H1 (cell line): ENCODE data around the gene SGMS1. TPM values are rescaled to one million over a fixed set of nuclear protein-coding genes. Genes with fewer than 3 reads are reported as not detected.

Experiments used
- CBX8 ChIP-seq: fragments of 300-800, 300-1000 bp; sonication (generic); IDR thresholded peaks from 2 replicates; pipeline ENCODE4 v1.7.1; 2016; ENCODE audit warnings: low read depth, low read length, borderline replicate concordance
- JUN ChIP-seq: IDR thresholded peaks from 2 replicates; pipeline ENCODE4 v1.6.1; 2011; ENCODE audit warnings: low read depth, mild to moderate bottlenecking, improper control_type of control experiment, low read length
- KDM1A ChIP-seq: fragments of 200-600, 300-600 bp; sonication (generic); IDR thresholded peaks from 2 replicates; pipeline ENCODE4 v1.7.1; 2016; ENCODE audit warnings: mild to moderate bottlenecking, low read length, borderline replicate concordance
- NANOG ChIP-seq: IDR thresholded peaks from 2 replicates; pipeline ENCODE4 v1.6.1; 2011; ENCODE audit warnings: low read length, low read depth, mild to moderate bottlenecking, inconsistent platforms; ENCODE audit not compliant: insufficient read depth, poor library complexity, severe bottlenecking
- ZNF274 ChIP-seq: IDR thresholded peaks from 2 replicates; pipeline ENCODE4 v1.7.0; 2012; ENCODE audit warnings: low read length, borderline replicate concordance; ENCODE audit errors: extremely low read depth
- polyA plus RNA-seq, 7 experiments: library from polyadenylated mRNA; depleted of rRNA in 3 of 7; stranded (reverse) in 5 of 7; unstranded in 2 of 7; fragments of >200 nt in 5 of 7; fragments of 200-250 nt in 2 of 7; gene quantifications; 1 replicate in 5 of 7; 2 replicates in 1 of 7; 4 replicates in 1 of 7; pipeline versions ENCODE4 v1.2.1 to v1.2.3, GENCODE V29; 2011 to 2013; ENCODE audit warnings: missing spikeins in 2 of 7, mixed read lengths in 2 of 7
- total RNA-seq: library from RNA; stranded (reverse); fragmentation: NEBNext Ultra II Directional; extraction: Animal tissue kit (Norgen Biotek cat#: 25700); gene quantifications from 2 replicates; pipeline ENCODE4 v1.2.1, GENCODE V29; 2021

Gene SGMS1
- total and polyA plus RNA-seq, 2 of the 8 experiments (the other 6 are each of a cell fraction or from before 2014, with no cell fraction given) = 6.0 to 15.6 TPM

DNA sequence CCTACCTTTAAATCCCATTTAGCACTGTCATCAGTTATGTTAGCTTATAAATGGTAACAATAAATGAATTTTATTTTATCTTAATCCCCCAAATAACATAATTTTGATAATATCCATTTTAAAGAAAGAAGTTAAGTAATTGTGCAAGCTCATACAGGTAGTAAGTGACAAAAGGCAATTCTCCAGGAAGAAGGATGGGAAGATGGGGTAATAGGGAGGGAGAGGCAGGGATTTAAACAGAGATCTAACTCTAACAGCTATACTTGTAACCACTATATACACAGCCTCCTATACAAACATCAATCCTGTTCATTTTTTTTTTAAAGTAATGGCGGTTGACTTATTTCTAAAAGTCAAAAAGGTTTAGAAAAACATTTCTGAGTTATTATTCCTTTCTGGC, 119.4 kb downstream of the SGMS1 start (continued):
- TF ChIP-seq ZNF274 (no peak), CBX8 (no peak), KDM1A (no peak), NANOG (no peak), JUN (no peak)
- TF ChIP-seq, all 59 proteins: peak for 0
